K562 (cell line): ENCODE data around the gene ATL3. TPM values are rescaled to one million over a fixed set of nuclear protein-coding genes. Genes with fewer than 3 reads are reported as not detected.

ENCODE experiments used
- ARID2 ChIP-seq: fragments of 450-650 bp; IDR thresholded peaks from 2 replicates; pipeline ENCODE4 v1.6.1; 2017; ENCODE audit warnings: antibody characterized with exemption, mild to moderate bottlenecking
- ASH1L ChIP-seq: fragments of 450-650 bp; IDR thresholded peaks from 2 replicates; pipeline ENCODE4 v1.6.1; 2018; ENCODE audit warnings: borderline replicate concordance, mild to moderate bottlenecking, low read depth; ENCODE audit not compliant: partially characterized antibody
- BMI1 ChIP-seq: fragments of 150-350 bp; IDR thresholded peaks from 2 replicates; pipeline ENCODE4 v1.6.1; 2014; ENCODE audit warnings: low read length
- CC2D1A ChIP-seq: fragments of 450-650 bp; IDR thresholded peaks from 2 replicates; pipeline ENCODE4 v1.6.1; 2017; ENCODE audit warnings: mild to moderate bottlenecking
- EWSR1 ChIP-seq: fragments of 450-650 bp; IDR thresholded peaks from 2 replicates; pipeline ENCODE4 v1.6.1; 2018; ENCODE audit warnings: borderline replicate concordance, mild to moderate bottlenecking, low read depth, moderate library complexity; ENCODE audit not compliant: partially characterized antibody
- GTF2E2 ChIP-seq: fragments of 200-800 bp; sonication (Bioruptor generic); IDR thresholded peaks from 2 replicates; pipeline ENCODE4 v1.6.1; 2016; ENCODE audit warnings: missing genetic modification characterization, missing compliant biosample characterization
- HMG20B ChIP-seq: fragments of 250-450 bp; sonication (Bioruptor Pico); IDR thresholded peaks from 2 replicates; pipeline ENCODE4 v1.5.0; 2021; ENCODE audit warnings: mild to moderate bottlenecking
- JUN ChIP-seq, 2 experiments: sonication (generic) in 1 of 2; formaldehyde crosslinking in 1 of 2; IDR thresholded peaks; 2 replicates each; pipeline versions ENCODE4 v1.6.1 to v1.8.0; 2012 to 2022; ENCODE audit warnings: borderline replicate concordance in 2 of 2, mild to moderate bottlenecking in 2 of 2, improper control_type of control experiment in 1 of 2, low read depth in 1 of 2, low read length in 1 of 2, missing genetic modification reagents in 1 of 2
- RFX1 ChIP-seq: fragments of 450-650 bp; IDR thresholded peaks from 2 replicates; pipeline ENCODE4 v1.6.1; 2016; ENCODE audit warnings: mild to moderate bottlenecking, moderate library complexity
- SOX6 ChIP-seq: fragments of 450-650 bp; IDR thresholded peaks from 2 replicates; pipeline ENCODE4 v1.6.1; 2014; ENCODE audit warnings: mild to moderate bottlenecking
- SP2 ChIP-seq: IDR thresholded peaks from 2 replicates; pipeline ENCODE4 v1.6.1; 2011; ENCODE audit warnings: mild to moderate bottlenecking, low read depth, low read length, moderate library complexity; ENCODE audit not compliant: poor library complexity, severe bottlenecking; ENCODE audit errors: extremely low read depth
- SREBF2 ChIP-seq: sonication (generic); formaldehyde crosslinking; IDR thresholded peaks from 2 replicates; pipeline ENCODE4 v1.4.0; 2020; ENCODE audit warnings: mild to moderate bottlenecking, missing genetic modification reagents
- TCF7 ChIP-seq: sonication (generic); IDR thresholded peaks from 2 replicates; pipeline ENCODE4 v1.6.1; 2016; ENCODE audit warnings: antibody characterized with exemption, borderline replicate concordance
- ZFX ChIP-seq: sonication (generic); formaldehyde crosslinking; IDR thresholded peaks from 2 replicates; pipeline ENCODE4 v1.8.0; 2022; ENCODE audit warnings: mild to moderate bottlenecking, missing genetic modification reagents, moderate library complexity
- ZNF239 ChIP-seq: fragments of 250-450 bp; sonication (Bioruptor Pico); IDR thresholded peaks from 2 replicates; pipeline ENCODE4 v1.4.0; 2020; ENCODE audit warnings: mild to moderate bottlenecking
- ZNF75A ChIP-seq: fragments of 450-650 bp; formaldehyde crosslinking; IDR thresholded peaks from 2 replicates; pipeline ENCODE4 v1.4.0; 2020; ENCODE audit warnings: mild to moderate bottlenecking
- polyA plus RNA-seq, 8 experiments: library from polyadenylated mRNA; depleted of rRNA in 4 of 8; stranded (reverse) in 5 of 8; unstranded in 3 of 8; fragments of >200 nt; fragmentation: Nextera tagmentation in 2 of 8; fragmentation: Illumina TruSeq in 1 of 8; extraction: Ambion mirVana in 2 of 8; extraction: Trizol in 1 of 8; gene quantifications; 2 replicates each; pipeline versions ENCODE4 v1.2.1 to v1.2.3, GENCODE V29; 2011 to 2014; ENCODE audit warnings: inconsistent platforms in 1 of 8, missing spikeins in 1 of 8
- total RNA-seq, 7 experiments: library from RNA; depleted of rRNA in 6 of 7; stranded (reverse); fragments of >200 nt in 6 of 7; fragmentation: Illumina TruSeq in 2 of 7; extraction: Trizol in 2 of 7; gene quantifications; 2 replicates each; pipeline versions ENCODE4 v1.2.1 to v1.2.3, GENCODE V29; 2011 to 2021; ENCODE audit warnings: low replicate concordance in 1 of 7
- TF ChIP-seq, protein P1 (sequence below): fragments of 250-450 bp; sonication (Bioruptor Pico); IDR thresholded peaks from 2 replicates; pipeline ENCODE4 v1.4.0; 2020; ENCODE audit warnings: mild to moderate bottlenecking, moderate library complexity
- TF ChIP-seq, protein P2 (sequence below): sonication (generic); formaldehyde crosslinking; IDR thresholded peaks from 2 replicates; pipeline ENCODE4 v1.8.0; 2022; ENCODE audit warnings: mild to moderate bottlenecking, missing genetic modification reagents, borderline replicate concordance
- TF ChIP-seq, protein P3 (sequence below): sonication (generic); formaldehyde crosslinking; IDR thresholded peaks from 2 replicates; pipeline ENCODE4 v1.8.0; 2022; ENCODE audit warnings: missing genetic modification reagents, mild to moderate bottlenecking, borderline replicate concordance

Gene ATL3
- total and polyA plus RNA-seq, 9 of the 15 experiments (the other 6 are each of a cell fraction or from before 2014, with no cell fraction given), result 18.2 to 39.8 (median 23.9) TPM

DNA sequence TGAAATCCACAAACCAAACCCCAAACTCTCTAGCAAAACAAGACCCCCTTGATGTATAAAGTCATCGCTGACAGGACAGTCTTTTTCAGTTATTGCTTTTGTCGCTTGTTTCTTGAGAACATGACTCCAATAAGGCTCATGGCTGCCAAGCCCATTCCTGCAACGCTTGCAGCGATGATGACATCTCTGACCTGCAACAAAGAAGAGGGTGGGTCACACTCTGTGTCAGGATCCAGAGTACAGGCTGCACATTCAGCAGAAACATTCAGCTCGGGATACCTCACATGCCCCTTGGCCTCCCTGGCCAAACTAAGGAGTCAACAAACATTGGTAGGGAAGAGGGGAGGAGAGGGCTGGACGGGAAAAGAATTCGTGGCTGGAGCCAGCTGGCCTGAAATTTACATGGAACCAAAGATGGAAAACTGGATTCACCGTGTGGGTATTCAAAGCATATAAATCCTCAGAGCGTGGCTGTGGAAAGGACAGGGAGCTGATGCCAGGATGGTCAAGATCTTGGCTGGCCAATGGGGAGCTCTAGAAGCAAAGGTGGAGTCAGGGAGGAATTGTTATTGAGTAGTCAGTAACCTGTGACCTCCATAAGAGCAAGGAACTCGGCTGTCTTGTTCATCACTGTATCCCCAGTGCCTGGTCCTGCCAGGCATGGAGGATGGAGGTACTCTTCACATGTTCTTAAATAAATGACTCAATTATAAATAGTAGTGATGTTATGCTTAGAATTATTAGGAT, 96.1 kb downstream of the ATL3 start (continued):
- no peak for TF ChIP-seq EWSR1
- no peak for TF ChIP-seq RFX1
- no peak for TF ChIP-seq ZNF239 (CRISPR knock-in tag)
- TF ChIP-seq HMG20B (CRISPR knock-in tag), result no peak
- TF ChIP-seq SP2, result no peak
- TF ChIP-seq BMI1, result no peak
- no peak for TF ChIP-seq TCF7
- TF ChIP-seq, protein P1, sequence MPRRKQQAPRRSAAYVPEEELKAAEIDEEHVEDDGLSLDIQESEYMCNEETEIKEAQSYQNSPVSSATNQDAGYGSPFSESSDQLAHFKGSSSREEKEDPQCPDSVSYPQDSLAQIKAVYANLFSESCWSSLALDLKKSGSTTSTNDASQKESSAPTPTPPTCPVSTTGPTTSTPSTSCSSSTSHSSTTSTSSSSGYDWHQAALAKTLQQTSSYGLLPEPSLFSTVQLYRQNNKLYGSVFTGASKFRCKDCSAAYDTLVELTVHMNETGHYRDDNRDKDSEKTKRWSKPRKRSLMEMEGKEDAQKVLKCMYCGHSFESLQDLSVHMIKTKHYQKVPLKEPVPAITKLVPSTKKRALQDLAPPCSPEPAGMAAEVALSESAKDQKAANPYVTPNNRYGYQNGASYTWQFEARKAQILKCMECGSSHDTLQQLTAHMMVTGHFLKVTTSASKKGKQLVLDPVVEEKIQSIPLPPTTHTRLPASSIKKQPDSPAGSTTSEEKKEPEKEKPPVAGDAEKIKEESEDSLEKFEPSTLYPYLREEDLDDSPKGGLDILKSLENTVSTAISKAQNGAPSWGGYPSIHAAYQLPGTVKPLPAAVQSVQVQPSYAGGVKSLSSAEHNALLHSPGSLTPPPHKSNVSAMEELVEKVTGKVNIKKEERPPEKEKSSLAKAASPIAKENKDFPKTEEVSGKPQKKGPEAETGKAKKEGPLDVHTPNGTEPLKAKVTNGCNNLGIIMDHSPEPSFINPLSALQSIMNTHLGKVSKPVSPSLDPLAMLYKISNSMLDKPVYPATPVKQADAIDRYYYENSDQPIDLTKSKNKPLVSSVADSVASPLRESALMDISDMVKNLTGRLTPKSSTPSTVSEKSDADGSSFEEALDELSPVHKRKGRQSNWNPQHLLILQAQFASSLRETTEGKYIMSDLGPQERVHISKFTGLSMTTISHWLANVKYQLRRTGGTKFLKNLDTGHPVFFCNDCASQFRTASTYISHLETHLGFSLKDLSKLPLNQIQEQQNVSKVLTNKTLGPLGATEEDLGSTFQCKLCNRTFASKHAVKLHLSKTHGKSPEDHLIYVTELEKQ (CRISPR knock-in tag), result no peak
- TF ChIP-seq, protein P2, sequence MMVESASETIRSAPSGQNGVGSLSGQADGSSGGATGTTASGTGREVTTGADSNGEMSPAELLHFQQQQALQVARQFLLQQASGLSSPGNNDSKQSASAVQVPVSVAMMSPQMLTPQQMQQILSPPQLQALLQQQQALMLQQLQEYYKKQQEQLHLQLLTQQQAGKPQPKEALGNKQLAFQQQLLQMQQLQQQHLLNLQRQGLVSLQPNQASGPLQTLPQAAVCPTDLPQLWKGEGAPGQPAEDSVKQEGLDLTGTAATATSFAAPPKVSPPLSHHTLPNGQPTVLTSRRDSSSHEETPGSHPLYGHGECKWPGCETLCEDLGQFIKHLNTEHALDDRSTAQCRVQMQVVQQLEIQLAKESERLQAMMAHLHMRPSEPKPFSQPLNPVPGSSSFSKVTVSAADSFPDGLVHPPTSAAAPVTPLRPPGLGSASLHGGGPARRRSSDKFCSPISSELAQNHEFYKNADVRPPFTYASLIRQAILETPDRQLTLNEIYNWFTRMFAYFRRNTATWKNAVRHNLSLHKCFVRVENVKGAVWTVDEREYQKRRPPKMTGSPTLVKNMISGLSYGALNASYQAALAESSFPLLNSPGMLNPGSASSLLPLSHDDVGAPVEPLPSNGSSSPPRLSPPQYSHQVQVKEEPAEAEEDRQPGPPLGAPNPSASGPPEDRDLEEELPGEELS (CRISPR knock-in tag), result no peak; the same call in 1 of the 2 replicates
- no peak for TF ChIP-seq ZFX (CRISPR knock-in tag)
- TF ChIP-seq, protein P3, sequence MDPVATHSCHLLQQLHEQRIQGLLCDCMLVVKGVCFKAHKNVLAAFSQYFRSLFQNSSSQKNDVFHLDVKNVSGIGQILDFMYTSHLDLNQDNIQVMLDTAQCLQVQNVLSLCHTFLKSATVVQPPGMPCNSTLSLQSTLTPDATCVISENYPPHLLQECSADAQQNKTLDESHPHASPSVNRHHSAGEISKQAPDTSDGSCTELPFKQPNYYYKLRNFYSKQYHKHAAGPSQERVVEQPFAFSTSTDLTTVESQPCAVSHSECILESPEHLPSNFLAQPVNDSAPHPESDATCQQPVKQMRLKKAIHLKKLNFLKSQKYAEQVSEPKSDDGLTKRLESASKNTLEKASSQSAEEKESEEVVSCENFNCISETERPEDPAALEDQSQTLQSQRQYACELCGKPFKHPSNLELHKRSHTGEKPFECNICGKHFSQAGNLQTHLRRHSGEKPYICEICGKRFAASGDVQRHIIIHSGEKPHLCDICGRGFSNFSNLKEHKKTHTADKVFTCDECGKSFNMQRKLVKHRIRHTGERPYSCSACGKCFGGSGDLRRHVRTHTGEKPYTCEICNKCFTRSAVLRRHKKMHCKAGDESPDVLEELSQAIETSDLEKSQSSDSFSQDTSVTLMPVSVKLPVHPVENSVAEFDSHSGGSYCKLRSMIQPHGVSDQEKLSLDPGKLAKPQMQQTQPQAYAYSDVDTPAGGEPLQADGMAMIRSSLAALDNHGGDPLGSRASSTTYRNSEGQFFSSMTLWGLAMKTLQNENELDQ, result no peak
- no peak for TF ChIP-seq JUN (IDR thresholded peaks at IDR 0.05; ENCODE audit: borderline replicate concordance, low read depth, low read length)
- 0 out of 2 replicates have a peak, but pooled peaks have one; percentile 25 for TF ChIP-seq JUN (CRISPR knock-in tag; IDR thresholded peaks at IDR 0.05; ENCODE audit: borderline replicate concordance)
- TF ChIP-seq GTF2E2 (tag), result 0 out of 2 replicates have a peak, but pooled peaks have one; percentile 56
- 0 out of 2 replicates have a peak, but pooled peaks have one; percentile 4 for TF ChIP-seq CC2D1A
- TF ChIP-seq ASH1L, result no peak
- no peak for TF ChIP-seq ARID2
- TF ChIP-seq SREBF2 (CRISPR knock-in tag), result no peak
- no peak for TF ChIP-seq ZNF75A (CRISPR knock-in tag)
- no peak for TF ChIP-seq SOX6
